PC-3 (cell line): Measurements from ENCODE around the gene PLEKHB2. TPM values are rescaled to one million over a fixed set of nuclear protein-coding genes. Genes with fewer than 3 reads are reported as not detected.

Experiments used
- ATAC-seq: fragments of 200-7000 bp; cut with Tn5 transposase; 2 replicates; pipeline ENCODE4 v1.9.1; 2020; ENCODE audit warnings: mild to moderate bottlenecking, moderate library complexity
- BruUV-seq: library from RNA; stranded (reverse); fragments of 400-500 nt; replicated peaks from 2 replicates; lab custom pipeline; 2021; lab: Mats Ljungman, UMichigan
- CTCF ChIA-PET: fragments of 300-600 bp; sonication (Branson Sonifier 250); formaldehyde crosslinking; loops from one replicate; lab custom pipeline; 2022; ENCODE audit warnings: antibody characterized with exemption; lab: Charles Lee
- POLR2A ChIA-PET: fragments of 300-600 bp; sonication (Branson Sonifier 250); formaldehyde crosslinking; loops from one replicate; lab custom pipeline; 2022; ENCODE audit warnings: antibody characterized with exemption; ENCODE audit not compliant: unreplicated experiment; lab: Charles Lee
- DNase-seq: peaks from one replicate; pipeline ENCODE4 v3.0.0-alpha.2; 2015
- H2AFZ ChIP-seq: fragments of 300-600 bp; sonication (generic); 2 replicates; pipeline ENCODE4 v1.6.0; 2016; ENCODE audit warnings: antibody characterized with exemption, low read length
- H3F3A ChIP-seq: fragments of 300-600 bp; sonication (generic); one replicate; pipeline ENCODE4 v1.6.0; 2017; ENCODE audit warnings: antibody characterized with exemption, low read length, control low read depth, mild to moderate bottlenecking; ENCODE audit not compliant: unreplicated experiment
- H3K27ac ChIP-seq: fragments of 300-600 bp; sonication (generic); 2 replicates; pipeline ENCODE4 v1.5.1; 2016; ENCODE audit warnings: mild to moderate bottlenecking, low read length
- H3K27me3 ChIP-seq: fragments of 300-600 bp; sonication (generic); 2 replicates; pipeline ENCODE4 v1.6.1; 2016; ENCODE audit warnings: low read length, mixed read lengths
- H3K36me3 ChIP-seq: fragments of 300-600 bp; sonication (generic); 2 replicates; pipeline ENCODE4 v1.6.1; 2016; ENCODE audit warnings: low read depth, mixed run types, low read length, mixed read lengths
- H3K4me1 ChIP-seq: fragments of 300-600 bp; sonication (generic); 2 replicates; pipeline ENCODE4 v1.5.1; 2016; ENCODE audit warnings: low read length; ENCODE audit not compliant: insufficient read depth
- H3K4me2 ChIP-seq: fragments of 300-600 bp; sonication (generic); 2 replicates; pipeline ENCODE4 v1.6.0; 2016; ENCODE audit warnings: low read length
- H3K4me3 ChIP-seq: fragments of 300-600 bp; sonication (generic); 2 replicates; pipeline ENCODE4 v1.5.1; 2016; ENCODE audit warnings: mild to moderate bottlenecking, low read length, mixed read lengths
- H3K79me2 ChIP-seq: fragments of 300-600 bp; sonication (generic); 2 replicates; pipeline ENCODE4 v1.6.1; 2017; ENCODE audit warnings: low read length, mixed read lengths
- H3K9ac ChIP-seq: fragments of 300-600 bp; sonication (generic); 2 replicates; pipeline ENCODE4 v1.6.0; 2016; ENCODE audit warnings: mild to moderate bottlenecking, low read length
- H3K9me2 ChIP-seq: fragments of 300-600 bp; sonication (generic); replicated peaks from 2 replicates; pipeline ENCODE4 v1.6.1; 2016; ENCODE audit warnings: mixed run types, low read length, mixed read lengths
- H3K9me3 ChIP-seq: fragments of 300-600 bp; sonication (generic); 2 replicates; pipeline ENCODE4 v1.6.1; 2016; ENCODE audit warnings: low read length, mixed read lengths
- H4K20me1 ChIP-seq: fragments of 300-600 bp; sonication (generic); 2 replicates; pipeline ENCODE4 v1.6.1; 2016; ENCODE audit warnings: low read length, mixed read lengths
- EZH2 ChIP-seq: fragments of 300-600 bp; sonication (generic); IDR thresholded peaks from one replicate; pipeline ENCODE4 v1.6.1; 2017; ENCODE audit warnings: antibody characterized with exemption, mild to moderate bottlenecking, low read length; ENCODE audit not compliant: unreplicated experiment
- EZH2phosphoT487 ChIP-seq: fragments of 300-600 bp; sonication (generic); IDR thresholded peaks from 2 replicates; pipeline ENCODE4 v1.6.1; 2018; ENCODE audit warnings: mild to moderate bottlenecking, antibody characterized with exemption, low read length, borderline replicate concordance
- intact Hi-C: fragments of 100-400 bp; cut with micrococcal nuclease; formaldehyde crosslinking; loops from 2 replicates; pipeline ENCODE4 v1.9.0; 2023
- total RNA-seq: library from RNA; depleted of rRNA; stranded (reverse); fragments of >200 nt; gene quantifications from 2 replicates; pipeline ENCODE4 v1.2.3, GENCODE V29; 2014
- TF ChIP-seq, protein P1 (sequence below): fragments of 300-600 bp; sonication (generic); conservative IDR thresholded peaks from 2 replicates; pipeline ENCODE4 v1.5.1; 2017; ENCODE audit warnings: antibody characterized with exemption, low read depth, mild to moderate bottlenecking, low read length

The PLEKHB2 gene
- total RNA-seq, 1 experiment from 2014 or later: 64.5 TPM

- no TSS peak for BruUV-seq
- Histone ChIP-seq H3K4me2 (no peak overlapping the region), H2AFZ (no peak overlapping the region), H3K27me3 (no peaks in the 10 kb centered on the region), H3K4me1 (no peaks in the 10 kb centered on the region), H3K9me2 (no peaks in the 10 kb centered on the region), H3K9me3 (no peaks in the 10 kb centered on the region), H3K4me3 (no peak overlapping the region), H4K20me1 (no peaks in the 10 kb centered on the region), H3K79me2 (no peaks in the 10 kb centered on the region), H3K36me3 (peaks cover 64% of the 10 kb centered on the region), H3K9ac (no peak overlapping the region), H3F3A (no peaks in the 10 kb centered on the region), H3K27ac (no peak overlapping the region)
- TF ChIP-seq, protein P1, sequence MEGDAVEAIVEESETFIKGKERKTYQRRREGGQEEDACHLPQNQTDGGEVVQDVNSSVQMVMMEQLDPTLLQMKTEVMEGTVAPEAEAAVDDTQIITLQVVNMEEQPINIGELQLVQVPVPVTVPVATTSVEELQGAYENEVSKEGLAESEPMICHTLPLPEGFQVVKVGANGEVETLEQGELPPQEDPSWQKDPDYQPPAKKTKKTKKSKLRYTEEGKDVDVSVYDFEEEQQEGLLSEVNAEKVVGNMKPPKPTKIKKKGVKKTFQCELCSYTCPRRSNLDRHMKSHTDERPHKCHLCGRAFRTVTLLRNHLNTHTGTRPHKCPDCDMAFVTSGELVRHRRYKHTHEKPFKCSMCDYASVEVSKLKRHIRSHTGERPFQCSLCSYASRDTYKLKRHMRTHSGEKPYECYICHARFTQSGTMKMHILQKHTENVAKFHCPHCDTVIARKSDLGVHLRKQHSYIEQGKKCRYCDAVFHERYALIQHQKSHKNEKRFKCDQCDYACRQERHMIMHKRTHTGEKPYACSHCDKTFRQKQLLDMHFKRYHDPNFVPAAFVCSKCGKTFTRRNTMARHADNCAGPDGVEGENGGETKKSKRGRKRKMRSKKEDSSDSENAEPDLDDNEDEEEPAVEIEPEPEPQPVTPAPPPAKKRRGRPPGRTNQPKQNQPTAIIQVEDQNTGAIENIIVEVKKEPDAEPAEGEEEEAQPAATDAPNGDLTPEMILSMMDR: no peak
- TF ChIP-seq EZH2 (no peak), EZH2phosphoT487 (no peak)
- intact Hi-C loops: no loop called here
- ATAC-seq (no peak), DNase-seq (no peak)
- CTCF ChIA-PET: no interaction called here
- POLR2A ChIA-PET: no interaction called here
These were observed 39.9 kb downstream of the PLEKHB2 start for GRCh38 chr2:131145040-131145439.

DNA sequence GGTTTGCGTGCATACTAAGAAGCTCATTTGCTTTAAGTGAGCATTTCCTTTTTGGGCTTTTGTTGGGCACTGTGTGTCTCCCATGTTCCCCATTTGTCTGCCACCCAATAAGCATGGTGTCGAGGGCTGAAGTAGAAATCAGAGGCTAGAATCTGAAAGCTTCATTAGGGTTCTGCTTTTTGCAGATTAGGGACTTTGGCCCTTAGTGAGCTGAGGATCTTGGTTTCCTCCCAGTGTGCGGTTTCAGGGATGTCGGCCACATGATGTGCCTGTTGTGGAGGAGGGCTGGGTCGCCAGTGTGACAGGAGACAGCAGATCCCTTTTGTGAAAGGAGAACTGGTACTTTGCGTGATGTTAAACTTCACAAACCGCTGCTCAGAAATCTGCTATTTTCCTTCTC is 41.1 kb downstream of the PLEKHB2 start:
- Histone ChIP-seq H3K4me2 (no peak overlapping the region), H3K9me2 (no peaks in the 10 kb centered on the region), H4K20me1 (no peaks in the 10 kb centered on the region), H3K27ac (no peak overlapping the region), H3F3A (no peaks in the 10 kb centered on the region), H2AFZ (no peak overlapping the region), H3K79me2 (no peaks in the 10 kb centered on the region), H3K9ac (no peak overlapping the region), H3K9me3 (no peaks in the 10 kb centered on the region), H3K27me3 (no peaks in the 10 kb centered on the region), H3K4me3 (no peak overlapping the region), H3K4me1 (no peaks in the 10 kb centered on the region), H3K36me3 (peaks cover 53% of the 10 kb centered on the region)
- intact Hi-C loops: no loop called here
- BruUV-seq: no TSS peak
- TF ChIP-seq, protein P1: no peak
- no peak for TF ChIP-seq EZH2phosphoT487
- TF ChIP-seq EZH2: no peak
- CTCF ChIA-PET: no interaction called here
- DNase-seq (no peak), ATAC-seq (no peak)
- POLR2A ChIA-PET: interaction anchor here (0.6 kb wide), 1 partner anchor 31 kb away, joined by 9 read pairs; no protein-coding TSS in a partner anchor

DNA sequence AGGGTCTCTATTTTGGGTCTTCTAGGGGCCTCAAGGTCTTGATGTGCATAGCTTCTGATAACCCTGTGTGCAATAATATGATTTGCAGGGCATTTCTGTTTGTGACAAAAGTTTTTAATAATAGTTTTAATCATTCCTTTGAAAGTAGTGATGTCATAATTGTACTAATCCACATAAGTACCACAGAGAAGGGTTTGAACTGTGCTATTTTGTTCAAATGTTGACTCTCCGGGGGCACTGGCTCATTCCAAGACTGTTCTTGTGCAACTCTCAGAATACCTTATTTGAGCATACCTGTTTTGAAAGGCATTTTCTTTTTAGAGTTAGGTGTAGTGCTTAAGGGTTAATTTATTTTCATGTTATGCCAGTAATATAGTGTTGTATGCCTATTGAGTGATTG is 41.6 kb downstream of the PLEKHB2 start:
- no peak overlapping the region for H3K9ac ChIP-seq

More for the DNA sequence above, 41.6 kb downstream of the PLEKHB2 start:
- H3K4me3 ChIP-seq: no peak overlapping the region
- no peaks in the 10 kb centered on the region for H3K9me3 ChIP-seq
- ATAC-seq (no peak), DNase-seq (no peak)
- no peaks in the 10 kb centered on the region for H4K20me1 ChIP-seq
- intact Hi-C loops: no loop called here
- TF ChIP-seq, protein P1: no peak
- no peak for TF ChIP-seq EZH2phosphoT487
- TF ChIP-seq EZH2: no peak
- BruUV-seq: no TSS peak
- no peaks in the 10 kb centered on the region for H3K9me2 ChIP-seq
- H3K27ac ChIP-seq: no peak overlapping the region
- H3K4me1 ChIP-seq: no peaks in the 10 kb centered on the region
- H3K79me2 ChIP-seq: no peaks in the 10 kb centered on the region
- peaks cover 53% of the 10 kb centered on the region for H3K36me3 ChIP-seq
- no peak overlapping the region for H2AFZ ChIP-seq
- no peaks in the 10 kb centered on the region for H3K27me3 ChIP-seq
- H3K4me2 ChIP-seq: no peak overlapping the region
- H3F3A ChIP-seq: no peaks in the 10 kb centered on the region
- ChIA-PET CTCF (no interaction called here), POLR2A (no interaction called here)
